ENCODE results near the gene SSTR3. TPM values are rescaled to one million over a fixed set of nuclear protein-coding genes. Genes with fewer than 3 reads are reported as not detected.
"Not testable (repeated sequence)": the region's sequence is repeated elsewhere in the genome, so short reads cannot be mapped to it uniquely, and the experiment has no call there.

Gene SSTR3
- 0.06 TPM for total RNA-seq

DNA sequence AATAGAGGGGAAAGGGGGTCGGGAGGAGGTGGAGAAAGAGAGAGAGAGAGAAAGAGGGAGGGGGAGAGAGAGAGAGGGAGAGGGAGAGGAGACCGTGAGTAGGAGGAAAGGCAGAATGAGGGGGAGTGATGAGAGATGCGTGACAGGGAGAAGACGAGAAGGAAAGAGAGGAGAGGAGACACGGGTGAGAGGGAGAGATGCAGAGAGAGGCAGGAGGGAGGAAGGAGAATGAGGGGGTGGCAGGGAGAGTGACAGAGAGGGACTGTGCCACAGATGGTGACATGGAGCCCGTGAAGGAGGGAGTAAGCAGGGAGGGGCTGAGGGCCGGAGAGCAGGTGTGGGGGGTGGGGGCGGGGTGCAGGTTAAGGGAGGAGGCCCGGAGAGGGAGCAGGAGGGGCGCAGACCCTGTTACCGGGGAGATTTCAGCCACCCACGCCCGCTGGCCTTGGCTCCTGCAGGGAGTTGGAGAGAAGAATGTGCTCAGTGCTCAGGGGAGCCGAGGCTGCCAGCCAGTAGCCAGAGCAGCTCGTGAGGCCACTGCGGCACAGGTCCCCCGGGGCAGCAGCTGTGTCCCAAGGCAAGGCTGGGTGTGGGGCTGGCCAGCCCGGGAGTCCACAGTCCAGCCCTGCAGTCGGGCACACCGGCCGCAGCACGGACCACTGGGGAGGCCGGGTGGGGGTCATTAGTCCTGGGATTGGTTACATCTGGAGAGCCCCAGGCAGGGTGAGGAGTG lies at the start of gene SSTR3:
TSS of gene SSTR3 (minus strand) at position 304 of the 733 bp plus-strand sequence. CDS start 4,674 bp downstream, outside the sequence.
- no peak for DNase-seq (ENCODE audit: low spot score)

DNA sequence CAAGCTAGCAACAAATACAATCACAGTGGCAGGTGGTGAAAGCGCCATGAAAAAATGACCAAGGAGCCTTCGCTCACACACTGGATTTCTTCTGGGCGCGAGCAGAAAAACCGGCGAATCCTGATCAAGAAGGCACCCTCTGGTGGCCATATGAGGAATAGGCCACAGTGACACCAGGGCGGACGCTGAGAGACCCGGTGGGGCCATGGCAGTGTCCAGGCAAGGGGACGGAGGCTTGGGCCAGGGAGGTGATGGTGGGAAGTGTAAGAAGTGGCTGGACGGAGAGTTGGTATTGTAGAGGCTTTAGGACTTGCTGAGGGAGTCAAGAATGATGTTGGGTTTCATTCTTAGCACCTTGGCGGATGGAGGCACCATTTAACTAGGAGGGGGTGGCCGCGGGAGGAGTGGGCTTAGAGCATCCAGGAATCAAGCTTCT lies 48.6 kb upstream of the SSTR3 start:
- peak; percentile 53 for DNase-seq (ENCODE audit: low spot score)

GRCh38 chr22:37260155-37260795 lies 48.0 kb upstream of the SSTR3 start:
- no peak for DNase-seq (ENCODE audit: low spot score)

GRCh38 chr22:37259540-37260029 lies 47.3 kb upstream of the SSTR3 start:
- no peak for DNase-seq (ENCODE audit: low spot score)

DNA sequence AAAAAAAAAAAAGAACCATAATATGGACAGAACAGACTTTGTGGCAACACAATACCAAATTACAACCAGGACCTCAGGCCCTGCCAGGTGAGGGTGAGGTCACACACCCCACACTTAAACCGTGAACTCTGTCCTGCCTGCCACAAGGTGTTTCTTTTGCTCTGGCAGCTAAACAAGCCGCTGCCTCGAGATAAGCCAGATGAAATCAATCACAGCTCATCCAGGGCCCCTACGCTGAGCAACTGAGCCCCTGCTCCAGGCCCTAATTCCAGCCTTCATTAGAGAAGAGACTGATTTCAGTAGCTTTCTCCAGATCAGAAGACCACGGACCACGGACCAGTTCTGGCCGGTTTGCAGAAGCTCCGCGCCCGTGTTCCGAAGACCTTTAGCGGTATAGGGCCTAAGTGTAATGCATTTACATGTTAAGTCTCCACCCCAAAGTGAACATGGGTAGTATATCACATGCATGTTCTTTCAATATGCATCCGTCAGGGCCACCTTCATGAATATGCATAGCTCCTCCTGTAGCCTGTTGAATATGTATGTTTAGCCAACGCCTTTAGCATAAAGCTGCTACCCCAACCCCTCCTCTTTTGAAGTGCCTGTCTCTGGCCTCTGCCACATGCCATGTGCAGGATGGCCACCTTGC lies 46.6 kb upstream of the SSTR3 start:
- no peak for DNase-seq (ENCODE audit: low spot score)

DNA sequence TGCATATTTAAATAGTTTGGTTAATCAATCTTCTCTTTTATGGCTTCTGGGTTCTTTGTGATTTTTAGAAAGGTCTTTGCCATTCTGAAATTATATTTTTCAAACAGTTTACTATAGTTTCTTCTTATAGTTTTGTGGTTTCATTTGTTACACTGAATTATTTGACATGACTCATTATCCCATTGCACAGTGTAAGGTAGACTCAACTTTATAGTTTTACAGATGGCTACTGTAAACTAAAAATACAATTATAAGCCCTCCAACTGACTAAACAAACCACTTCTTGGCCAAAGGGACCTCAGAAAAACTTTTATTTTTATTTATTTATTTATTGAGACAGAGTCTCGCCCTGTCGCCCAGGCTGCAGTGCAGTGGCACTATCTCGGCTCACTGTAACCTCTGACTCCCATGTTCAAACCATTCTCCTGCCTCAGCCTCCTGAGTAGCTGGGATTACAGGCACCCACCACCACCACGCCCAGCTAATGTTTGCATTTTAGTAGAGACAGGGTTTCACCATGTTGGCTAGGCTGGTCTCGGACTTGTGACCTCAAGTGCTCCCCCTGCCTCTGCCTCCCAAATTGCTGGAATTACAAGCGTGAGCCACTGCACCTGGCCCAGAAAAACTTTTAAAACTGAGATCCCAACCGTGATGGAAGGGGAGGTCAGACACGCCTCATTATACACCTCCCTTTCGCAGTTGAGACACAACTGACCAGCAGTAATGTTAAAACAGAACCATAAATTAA lies 45.9 kb upstream of the SSTR3 start:
- no peak for DNase-seq (ENCODE audit: low spot score)

GRCh38 chr22:37256075-37256726 lies 43.9 kb upstream of the SSTR3 start:
- DNase-seq (ENCODE audit: low spot score), result no peak

GRCh38 chr22:37255558-37256006 lies 43.3 kb upstream of the SSTR3 start:
- no peak for DNase-seq (ENCODE audit: low spot score)

- no peak for DNase-seq (ENCODE audit: low spot score)
These were observed 42.6 kb upstream of the SSTR3 start for GRCh38 chr22:37254867-37255233.

- no peak for DNase-seq (ENCODE audit: low spot score)
These were observed 42.1 kb upstream of the SSTR3 start for GRCh38 chr22:37254209-37254866.

DNA sequence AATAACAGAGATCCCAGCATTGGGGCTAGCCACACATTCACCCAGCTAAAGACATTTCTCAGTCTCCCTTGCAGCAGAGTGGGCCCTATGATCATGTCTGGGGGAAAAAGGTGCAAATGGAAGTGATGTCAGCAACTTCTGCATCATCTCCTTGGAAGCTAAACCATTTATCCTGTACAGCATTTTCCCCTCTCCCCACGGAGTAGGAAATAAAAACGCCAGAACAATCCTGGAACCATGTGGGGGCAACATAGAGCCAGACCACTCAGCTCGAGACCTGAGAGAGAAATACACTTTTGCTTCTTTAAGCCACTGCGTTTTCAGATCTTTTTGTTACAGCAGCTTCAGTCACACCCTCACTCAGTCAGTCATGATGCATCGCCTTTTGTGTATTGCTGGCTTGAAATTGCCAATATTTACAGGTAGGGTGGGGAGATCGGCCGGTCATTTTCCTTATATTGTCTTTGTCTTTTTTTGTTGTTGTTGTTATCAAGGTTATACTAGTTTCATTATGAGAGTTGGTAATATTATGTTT lies 40.9 kb upstream of the SSTR3 start:
- DNase-seq (ENCODE audit: low spot score), result no peak

DNA sequence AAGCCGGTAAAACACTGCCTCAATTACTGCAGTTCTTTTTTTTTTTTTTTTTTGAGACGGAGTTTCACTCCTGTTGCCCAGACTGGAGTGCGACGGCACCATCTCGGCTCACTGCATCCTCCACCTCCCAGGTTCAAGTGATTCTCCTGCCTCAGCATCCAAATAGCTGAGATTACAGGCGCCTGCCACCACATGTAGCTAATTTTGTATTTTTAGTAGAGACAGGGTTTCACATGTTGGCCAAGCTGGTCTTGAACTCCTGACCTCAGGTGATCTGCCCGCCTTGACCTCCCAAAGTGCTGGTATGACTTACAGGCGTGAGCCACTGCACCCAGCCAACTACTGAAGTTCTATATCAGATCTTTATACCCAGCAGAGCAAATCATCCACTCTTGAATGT lies 39.6 kb upstream of the SSTR3 start:
- DNase-seq (ENCODE audit: low spot score), result not testable (repeated sequence)

DNA sequence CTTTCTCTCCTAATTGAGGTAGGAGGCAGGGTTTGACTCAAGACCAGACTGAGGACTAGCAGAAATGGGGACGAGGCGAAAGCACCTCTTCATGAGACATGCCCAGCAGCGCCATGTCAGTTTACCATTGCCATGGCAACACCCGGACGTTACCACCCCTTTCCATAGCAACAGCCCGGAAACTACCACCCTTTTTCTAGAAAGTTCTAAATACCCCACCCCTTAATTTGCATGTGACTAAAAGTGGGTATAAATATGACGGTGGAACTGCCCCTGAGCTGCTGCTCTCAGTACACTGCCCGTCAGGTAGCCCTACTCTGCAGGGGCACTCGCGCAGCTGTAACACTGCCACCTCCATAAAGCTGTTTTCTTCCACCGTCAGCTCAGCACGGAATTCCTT lies 37.7 kb upstream of the SSTR3 start:
- DNase-seq (ENCODE audit: low spot score), result no peak

- no peak for DNase-seq (ENCODE audit: low spot score)
These were observed 36.0 kb upstream of the SSTR3 start for GRCh38 chr22:37248251-37248650.

- no peak for DNase-seq (ENCODE audit: low spot score)
These were observed 33.5 kb upstream of the SSTR3 start for GRCh38 chr22:37245740-37246139.

- no peak for DNase-seq (ENCODE audit: low spot score)
These were observed 32.8 kb upstream of the SSTR3 start for GRCh38 chr22:37244922-37245722.

DNA sequence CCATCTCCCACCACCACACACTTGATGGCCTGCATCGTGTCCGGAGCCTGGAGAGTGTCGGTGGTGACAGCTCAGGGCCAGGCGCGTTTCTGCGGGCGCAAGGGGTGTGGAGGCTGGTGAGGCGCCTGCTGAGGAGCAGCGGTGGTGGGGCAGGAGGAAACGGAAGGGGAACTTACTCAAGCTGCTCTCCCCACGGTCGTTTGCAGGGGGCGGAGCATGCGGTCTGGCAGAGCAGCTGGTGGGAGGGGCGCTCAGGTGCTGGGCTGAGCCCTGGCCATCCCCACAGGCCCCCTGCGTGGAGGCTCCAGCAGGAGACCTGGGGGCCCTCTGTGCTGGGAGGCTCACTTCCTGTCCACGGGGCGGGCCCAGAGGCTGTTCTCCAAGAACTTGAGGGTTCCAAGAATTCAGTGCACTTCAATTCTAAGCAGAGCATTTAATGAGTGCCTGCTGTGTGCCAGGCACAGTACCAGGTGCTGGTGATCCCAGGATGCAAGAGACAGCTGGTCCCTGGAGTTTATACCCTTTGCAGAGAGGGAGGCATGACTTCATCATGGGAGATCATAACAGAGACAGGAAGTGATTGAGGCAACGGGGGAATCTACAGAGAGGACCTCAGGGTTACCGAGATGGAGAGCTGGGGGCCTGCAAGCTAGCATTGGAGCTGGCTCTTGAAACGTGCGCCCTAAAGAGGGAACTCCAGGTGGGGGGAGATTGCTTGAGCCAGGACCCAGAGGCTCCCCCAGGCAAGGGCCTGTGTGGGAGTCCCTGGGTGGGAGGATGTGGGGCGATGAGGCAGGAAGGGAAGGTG lies 32.0 kb upstream of the SSTR3 start, which contains the start of gene RAC2:
TSS of gene RAC2 (minus strand) at position 156 of the 808 bp plus-strand sequence. CDS start at position 35, 121 bp downstream.
- peak; percentile 72 for DNase-seq (ENCODE audit: low spot score)

DNA sequence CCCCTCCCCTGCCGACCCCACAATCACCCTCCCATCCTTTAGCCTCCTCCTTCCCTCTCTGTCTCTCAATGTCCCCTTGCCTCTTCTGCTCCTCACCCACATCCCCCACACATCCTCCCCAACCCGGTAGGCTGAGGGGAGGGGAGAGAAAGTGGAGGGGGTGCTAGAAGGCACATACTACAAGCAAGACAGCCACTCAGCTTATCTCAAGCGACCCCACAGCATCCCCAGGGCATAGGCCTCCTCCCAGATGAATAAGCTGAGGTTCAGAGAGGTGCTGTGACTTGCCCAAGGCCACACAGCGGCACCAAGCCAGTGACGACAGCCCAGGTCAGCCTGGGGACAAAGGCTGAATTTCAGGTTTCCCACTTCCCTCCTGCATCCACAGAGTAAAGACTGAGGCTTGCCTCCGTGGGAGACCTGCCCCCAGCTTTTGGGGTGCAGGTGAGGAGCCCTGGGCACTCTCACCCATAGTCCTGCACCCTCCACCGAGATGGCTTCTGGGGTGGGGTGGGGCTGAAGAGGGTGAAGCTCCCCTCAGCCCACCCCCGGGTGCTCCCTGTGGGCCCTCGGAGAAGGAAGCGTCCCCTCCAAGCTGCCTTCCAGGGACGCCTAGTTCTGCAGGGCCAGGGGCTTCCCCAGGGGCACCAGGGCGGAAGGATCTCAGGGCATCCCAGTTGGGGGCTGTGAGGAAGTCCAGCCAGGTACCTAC lies 31.3 kb upstream of the SSTR3 start:
- DNase-seq (ENCODE audit: low spot score), result no peak

Measured in mucosa of gallbladder (tissue), 1 donor.